Endodermal cell (in vitro differentiated cells): ENCODE results near the gene FAM174B. TPM values are rescaled to one million over a fixed set of nuclear protein-coding genes. Genes with fewer than 3 reads are reported as not detected.

Source experiments
- DNase-seq: peaks from one replicate; pipeline ENCODE4 v3.0.0-alpha.2; 2017
- H3K27ac ChIP-seq: 2 replicates; pipeline ENCODE4 v1.5.1; 2013; ENCODE audit warnings: mild to moderate bottlenecking, low read depth, low read length, moderate library complexity
- H3K27me3 ChIP-seq: 2 replicates; pipeline ENCODE4 v1.6.1; 2013; ENCODE audit warnings: mild to moderate bottlenecking, low read length, moderate library complexity; ENCODE audit not compliant: insufficient read depth, control insufficient read depth, poor library complexity, severe bottlenecking
- H3K36me3 ChIP-seq: 2 replicates; pipeline ENCODE4 v1.7.0; 2013; ENCODE audit warnings: mild to moderate bottlenecking, low read length, moderate library complexity; ENCODE audit not compliant: control insufficient read depth, insufficient read depth
- H3K4me1 ChIP-seq: one replicate; pipeline ENCODE4 v1.7.0; 2013; ENCODE audit warnings: low read length; ENCODE audit not compliant: control insufficient read depth, insufficient read depth
- H3K4me3 ChIP-seq: 2 replicates; pipeline ENCODE4 v1.5.1; 2013; ENCODE audit warnings: mild to moderate bottlenecking, low read length, moderate library complexity
- H3K9ac ChIP-seq: 2 replicates; pipeline ENCODE4 v1.6.1; 2013; ENCODE audit warnings: mild to moderate bottlenecking, low read length, moderate library complexity; ENCODE audit not compliant: poor library complexity, severe bottlenecking; ENCODE audit errors: extremely low read depth
- H3K9me3 ChIP-seq: 2 replicates; pipeline ENCODE4 v1.6.1; 2013; ENCODE audit warnings: mild to moderate bottlenecking, low read length, moderate library complexity; ENCODE audit not compliant: control insufficient read depth
- H3K27ac Mint-ChIP-seq: 2 replicates; pipeline ENCODE4 v1.8.0; 2020; ENCODE audit warnings: mixed read lengths
- H3K27me3 Mint-ChIP-seq: 2 replicates; pipeline ENCODE4 v1.8.0; 2021; ENCODE audit warnings: mild to moderate bottlenecking, mixed read lengths; ENCODE audit not compliant: insufficient read depth
- H3K36me3 Mint-ChIP-seq: 2 replicates; pipeline ENCODE4 v1.8.0; 2020; ENCODE audit warnings: low read depth, mixed read lengths
- H3K4me1 Mint-ChIP-seq: 2 replicates; pipeline ENCODE4 v1.8.0; 2020; ENCODE audit warnings: mixed read lengths
- H3K4me3 Mint-ChIP-seq: 2 replicates; pipeline ENCODE4 v1.8.0; 2020; ENCODE audit warnings: mild to moderate bottlenecking, moderate library complexity, mixed read lengths
- H3K9me3 Mint-ChIP-seq: 2 replicates; pipeline ENCODE4 v1.8.0; 2020; ENCODE audit warnings: mild to moderate bottlenecking, mixed read lengths
- WGBS, 2 experiments: methylation state at CpG; one replicate each; pipeline versions ENCODE4 v1.1.5 to v1.1.7; 2013; ENCODE audit warnings: missing lambda C conversion rate in 2 of 2, mixed read lengths in 1 of 2; ENCODE audit not compliant: insufficient coverage in 1 of 2, insufficient read length in 1 of 2; 5-methylcytosine and 5-hydroxymethylcytosine counted together
- total RNA-seq, 2 donors: library from RNA; stranded (reverse); fragmentation: NEBNext Ultra II Directional in 1 of 2; extraction: Animal tissue kit (Norgen Biotek cat#: 25700) in 1 of 2; gene quantifications; 2 replicates in 1 of 2; 3 replicates in 1 of 2; pipeline ENCODE4 v1.2.1, GENCODE V29; 2021
- TF ChIP-seq, protein P1 (sequence below): fragments of 200-600 bp; sonication (generic); conservative IDR thresholded peaks from 2 replicates; pipeline ENCODE4 v1.5.0; 2021; ENCODE audit warnings: antibody characterized with exemption, mild to moderate bottlenecking

FAM174B gene
- total RNA-seq, 2 donors from 2014 or later, result 66.0 to 105 TPM

DNA sequence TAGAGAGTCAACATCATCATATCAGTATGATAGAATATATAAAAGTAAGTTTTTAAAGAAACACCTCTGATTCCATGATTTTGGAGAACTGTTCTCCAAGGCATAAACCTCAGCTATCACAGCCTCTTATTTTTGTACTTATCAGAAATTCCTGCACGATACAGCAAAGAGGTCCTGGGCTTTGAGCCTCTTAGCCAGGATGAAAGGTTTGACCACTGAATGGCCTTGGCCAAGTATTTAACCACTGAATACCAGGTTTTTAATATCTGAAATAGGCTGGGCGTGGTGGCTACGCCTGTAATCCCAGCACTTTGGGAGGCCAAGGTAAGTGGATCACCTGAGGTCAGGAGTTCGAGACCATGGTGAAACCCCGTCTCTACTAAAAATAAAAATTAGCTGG is 1.9 kb upstream of the FAM174B start:
- no peak overlapping the region for H3K9ac ChIP-seq
- no peaks in the 10 kb centered on the region for H3K27me3 ChIP-seq
- H3K4me1 ChIP-seq, result peaks cover 13% of the 10 kb centered on the region
- H3K27ac Mint-ChIP-seq, result no peak overlapping the region
- peaks cover 24% of the 10 kb centered on the region for H3K4me1 Mint-ChIP-seq
- H3K27ac ChIP-seq, result no peak overlapping the region
- peak; percentile 17 for DNase-seq
- 88 to 96% methylated on average over 5 of the region's 5 CpGs for WGBS, 2 experiments
- H3K4me3 ChIP-seq, result no peak overlapping the region
- peaks cover 9% of the 10 kb centered on the region for H3K36me3 ChIP-seq
- TF ChIP-seq, protein P1, sequence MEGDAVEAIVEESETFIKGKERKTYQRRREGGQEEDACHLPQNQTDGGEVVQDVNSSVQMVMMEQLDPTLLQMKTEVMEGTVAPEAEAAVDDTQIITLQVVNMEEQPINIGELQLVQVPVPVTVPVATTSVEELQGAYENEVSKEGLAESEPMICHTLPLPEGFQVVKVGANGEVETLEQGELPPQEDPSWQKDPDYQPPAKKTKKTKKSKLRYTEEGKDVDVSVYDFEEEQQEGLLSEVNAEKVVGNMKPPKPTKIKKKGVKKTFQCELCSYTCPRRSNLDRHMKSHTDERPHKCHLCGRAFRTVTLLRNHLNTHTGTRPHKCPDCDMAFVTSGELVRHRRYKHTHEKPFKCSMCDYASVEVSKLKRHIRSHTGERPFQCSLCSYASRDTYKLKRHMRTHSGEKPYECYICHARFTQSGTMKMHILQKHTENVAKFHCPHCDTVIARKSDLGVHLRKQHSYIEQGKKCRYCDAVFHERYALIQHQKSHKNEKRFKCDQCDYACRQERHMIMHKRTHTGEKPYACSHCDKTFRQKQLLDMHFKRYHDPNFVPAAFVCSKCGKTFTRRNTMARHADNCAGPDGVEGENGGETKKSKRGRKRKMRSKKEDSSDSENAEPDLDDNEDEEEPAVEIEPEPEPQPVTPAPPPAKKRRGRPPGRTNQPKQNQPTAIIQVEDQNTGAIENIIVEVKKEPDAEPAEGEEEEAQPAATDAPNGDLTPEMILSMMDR, result no peak
- H3K36me3 Mint-ChIP-seq, result peaks cover 15% of the 10 kb centered on the region
- no peak overlapping the region for H3K4me3 Mint-ChIP-seq
- no peaks in the 10 kb centered on the region for H3K9me3 Mint-ChIP-seq
- H3K9me3 ChIP-seq, result peaks cover 11% of the 10 kb centered on the region
- H3K27me3 Mint-ChIP-seq, result no peaks in the 10 kb centered on the region

DNA sequence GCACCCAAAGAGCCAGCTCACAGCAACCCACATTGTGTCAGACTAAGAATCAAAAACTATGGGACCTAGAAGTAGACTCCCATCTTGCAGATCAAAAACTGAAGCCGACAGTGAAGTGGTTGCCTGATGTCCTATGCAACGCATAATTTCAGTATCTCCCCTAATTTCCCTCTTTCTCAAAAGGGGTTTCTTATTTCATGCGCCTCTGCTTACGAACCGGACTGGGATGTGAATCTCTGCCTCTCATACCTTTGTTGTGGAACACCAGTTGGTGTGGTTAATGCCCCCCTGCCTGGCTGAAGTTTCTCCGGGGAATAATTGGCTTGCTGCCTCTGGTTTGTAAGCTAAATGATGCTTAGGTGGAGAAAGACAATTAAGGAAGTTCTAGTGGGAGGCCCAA is 514 bp upstream of the FAM174B start:
- Mint-ChIP-seq H3K27me3 (no peaks in the 10 kb centered on the region), H3K4me1 (peaks cover 31% of the 10 kb centered on the region), H3K36me3 (peaks cover 27% of the 10 kb centered on the region), H3K9me3 (no peaks in the 10 kb centered on the region), H3K27ac (no peak overlapping the region), H3K4me3 (peak overlapping the region; percentile 79)
- Histone ChIP-seq H3K4me1 (peaks cover 13% of the 10 kb centered on the region), H3K9ac (no peak overlapping the region), H3K27ac (no peak overlapping the region), H3K9me3 (peaks cover 17% of the 10 kb centered on the region), H3K36me3 (peaks cover 20% of the 10 kb centered on the region), H3K27me3 (no peaks in the 10 kb centered on the region), H3K4me3 (peak overlapping the region; percentile 79)
- 72 to 86% methylated on average over 3 to 6 of the region's 6 CpGs for WGBS, 2 experiments
- TF ChIP-seq, protein P1, result no peak
- DNase-seq, result peak; percentile 45

DNA sequence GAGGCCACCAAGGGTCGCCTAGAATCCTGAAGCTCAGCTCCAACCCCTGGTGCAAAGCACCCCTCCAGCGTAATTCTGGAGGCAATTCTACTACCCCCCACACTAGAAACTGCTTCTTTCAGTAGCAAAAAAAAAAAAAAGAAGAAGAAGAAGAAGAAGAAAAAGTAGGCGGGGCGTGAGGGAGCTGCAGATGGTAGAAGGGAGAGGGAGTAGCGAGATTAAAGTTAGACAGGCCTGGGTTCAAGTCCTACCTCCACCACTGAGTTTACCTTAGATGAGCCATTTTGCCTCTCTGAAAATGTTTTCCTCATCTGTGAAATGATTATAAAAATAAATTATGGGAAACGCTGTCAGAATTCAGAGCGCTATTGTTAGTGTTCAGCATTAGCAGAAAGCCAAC is 913 bp downstream of the FAM174B start:
- H3K4me1 Mint-ChIP-seq, result peaks cover 42% of the 10 kb centered on the region
- Histone ChIP-seq H3K4me3 (peak overlapping the region; percentile 79), H3K4me1 (peaks cover 21% of the 10 kb centered on the region), H3K9ac (peak overlapping the region; percentile 7), H3K27ac (no peak overlapping the region), H3K36me3 (peaks cover 29% of the 10 kb centered on the region), H3K9me3 (peaks cover 19% of the 10 kb centered on the region), H3K27me3 (no peaks in the 10 kb centered on the region)
- DNase-seq, result peak; percentile 46
- H3K4me3 Mint-ChIP-seq, result peak overlapping the region; percentile 79
- WGBS, 2 experiments, result 52% methylated on average over 6 of the region's 7 CpGs; no CpG with 5 or more reads in 1 of the 2 experiments
- no peaks in the 10 kb centered on the region for H3K27me3 Mint-ChIP-seq
- peak overlapping the region; percentile 76 for H3K27ac Mint-ChIP-seq
- TF ChIP-seq, protein P1, result no peak
- no peaks in the 10 kb centered on the region for H3K9me3 Mint-ChIP-seq
- H3K36me3 Mint-ChIP-seq, result peaks cover 36% of the 10 kb centered on the region
